OCI-LY1 (cell line): ENCODE results near the gene GOLGB1.

ENCODE experiments used
- H2AFZ ChIP-seq: fragments of 200-600 bp; sonication (generic), shearing (Covaris generic); 2 replicates; pipeline ENCODE4 v1.6.0; 2014; ENCODE audit warnings: antibody characterized with exemption, mild to moderate bottlenecking, low read length
- H3F3A ChIP-seq: fragments of 200-600 bp; sonication (generic), shearing (Covaris generic); 2 replicates; pipeline ENCODE4 v1.6.0; 2014; ENCODE audit warnings: mild to moderate bottlenecking, antibody characterized with exemption, low read length, moderate library complexity; ENCODE audit not compliant: insufficient read depth
- H3K27ac ChIP-seq: fragments of 200-600 bp; sonication (generic); 2 replicates; pipeline ENCODE4 v1.5.1; 2014; ENCODE audit warnings: low read length, mixed run types, mild to moderate bottlenecking, low read depth; ENCODE audit not compliant: poor library complexity, severe bottlenecking
- H3K27me3 ChIP-seq: fragments of 200-600 bp; sonication (generic); 2 replicates; pipeline ENCODE4 v1.6.0; 2014; ENCODE audit warnings: antibody characterized with exemption, mild to moderate bottlenecking, low read length, moderate library complexity; ENCODE audit not compliant: insufficient read depth
- H3K36me3 ChIP-seq: fragments of 200-600 bp; sonication (generic); 2 replicates; pipeline ENCODE4 v1.6.1; 2014; ENCODE audit warnings: mild to moderate bottlenecking, antibody characterized with exemption, low read length, moderate library complexity, mixed read lengths; ENCODE audit not compliant: insufficient read depth
- H3K4me1 ChIP-seq: fragments of 200-600 bp; sonication (generic); 2 replicates; pipeline ENCODE4 v1.5.1; 2014; ENCODE audit warnings: mild to moderate bottlenecking, low read length, moderate library complexity; ENCODE audit not compliant: insufficient read depth, severe bottlenecking
- H3K4me2 ChIP-seq: fragments of 200-600 bp; sonication (generic), shearing (Covaris generic); 2 replicates; pipeline ENCODE4 v1.6.1; 2014; ENCODE audit warnings: low read length
- H3K4me3 ChIP-seq: fragments of 200-600 bp; sonication (generic); 2 replicates; pipeline ENCODE4 v1.5.1; 2014; ENCODE audit warnings: low read length, low read depth, mild to moderate bottlenecking, mixed read lengths; ENCODE audit not compliant: poor library complexity, severe bottlenecking
- H3K79me2 ChIP-seq: fragments of 200-600 bp; shearing (Covaris generic); 2 replicates; pipeline ENCODE4 v1.6.1; 2016; ENCODE audit warnings: mixed run types, low read length, mixed read lengths; ENCODE audit not compliant: insufficient read depth
- H3K9ac ChIP-seq: fragments of 200-600 bp; sonication (generic), shearing (Covaris generic); 2 replicates; pipeline ENCODE4 v1.6.1; 2014; ENCODE audit warnings: mild to moderate bottlenecking, low read length, mixed read lengths
- H3K9me2 ChIP-seq: fragments of 200-600 bp; sonication (generic), shearing (Covaris generic); 2 replicates; pipeline ENCODE4 v1.6.1; 2014; ENCODE audit warnings: low read depth, mild to moderate bottlenecking, low read length, mixed read lengths
- H3K9me3 ChIP-seq: fragments of 200-600 bp; shearing (Covaris generic); 2 replicates; pipeline ENCODE4 v1.6.1; 2014; ENCODE audit warnings: low read length, mixed read lengths
- H4K20me1 ChIP-seq: fragments of 200-600 bp; sonication (generic), shearing (Covaris generic); 2 replicates; pipeline ENCODE4 v1.6.0; 2016; ENCODE audit warnings: mild to moderate bottlenecking, low read length; ENCODE audit not compliant: insufficient read depth
- EZH2 ChIP-seq: fragments of 200-600 bp; sonication (generic), shearing (Covaris generic); IDR thresholded peaks from 2 replicates; pipeline ENCODE4 v1.8.0; 2017; ENCODE audit warnings: borderline replicate concordance, mixed run types, mild to moderate bottlenecking, antibody characterized with exemption, low read length, moderate library complexity, mixed read lengths
- TF ChIP-seq, protein P1 (sequence below): fragments of 200-600 bp; sonication (generic), shearing (Covaris generic); IDR thresholded peaks from 2 replicates; pipeline ENCODE4 v1.5.1; 2017; ENCODE audit warnings: mild to moderate bottlenecking, antibody characterized with exemption, low read length, moderate library complexity, mixed read lengths

Gene GOLGB1

GRCh38 chr3:121663171-121663847 lies 86.2 kb downstream of the GOLGB1 start:
- no peak overlapping the region for H3K27ac ChIP-seq
- no peak overlapping the region for H2AFZ ChIP-seq
- no peaks in the 10 kb centered on the region for H3K9me3 ChIP-seq
- peaks cover 19% of the 10 kb centered on the region for H3K79me2 ChIP-seq
- no peaks in the 10 kb centered on the region for H3F3A ChIP-seq
- no peaks in the 10 kb centered on the region for H4K20me1 ChIP-seq
- H3K4me2 ChIP-seq: no peak overlapping the region
- no peak for TF ChIP-seq EZH2
- TF ChIP-seq, protein P1, sequence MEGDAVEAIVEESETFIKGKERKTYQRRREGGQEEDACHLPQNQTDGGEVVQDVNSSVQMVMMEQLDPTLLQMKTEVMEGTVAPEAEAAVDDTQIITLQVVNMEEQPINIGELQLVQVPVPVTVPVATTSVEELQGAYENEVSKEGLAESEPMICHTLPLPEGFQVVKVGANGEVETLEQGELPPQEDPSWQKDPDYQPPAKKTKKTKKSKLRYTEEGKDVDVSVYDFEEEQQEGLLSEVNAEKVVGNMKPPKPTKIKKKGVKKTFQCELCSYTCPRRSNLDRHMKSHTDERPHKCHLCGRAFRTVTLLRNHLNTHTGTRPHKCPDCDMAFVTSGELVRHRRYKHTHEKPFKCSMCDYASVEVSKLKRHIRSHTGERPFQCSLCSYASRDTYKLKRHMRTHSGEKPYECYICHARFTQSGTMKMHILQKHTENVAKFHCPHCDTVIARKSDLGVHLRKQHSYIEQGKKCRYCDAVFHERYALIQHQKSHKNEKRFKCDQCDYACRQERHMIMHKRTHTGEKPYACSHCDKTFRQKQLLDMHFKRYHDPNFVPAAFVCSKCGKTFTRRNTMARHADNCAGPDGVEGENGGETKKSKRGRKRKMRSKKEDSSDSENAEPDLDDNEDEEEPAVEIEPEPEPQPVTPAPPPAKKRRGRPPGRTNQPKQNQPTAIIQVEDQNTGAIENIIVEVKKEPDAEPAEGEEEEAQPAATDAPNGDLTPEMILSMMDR: no peak
- H3K4me1 ChIP-seq: peaks cover 29% of the 10 kb centered on the region
- H3K36me3 ChIP-seq: peaks cover 38% of the 10 kb centered on the region; the same call in 1 of the 2 replicates
- H3K4me3 ChIP-seq: no peak overlapping the region
- no peaks in the 10 kb centered on the region for H3K27me3 ChIP-seq
- no peaks in the 10 kb centered on the region for H3K9me2 ChIP-seq
- no peak overlapping the region for H3K9ac ChIP-seq

- no peak overlapping the region for H3K4me2 ChIP-seq
- H3F3A ChIP-seq: no peaks in the 10 kb centered on the region
- H3K27ac ChIP-seq: no peak overlapping the region
- no peaks in the 10 kb centered on the region for H4K20me1 ChIP-seq
- no peak overlapping the region for H3K9ac ChIP-seq
- no peaks in the 10 kb centered on the region for H3K9me3 ChIP-seq
- no peak overlapping the region for H2AFZ ChIP-seq
- H3K79me2 ChIP-seq: peaks cover 20% of the 10 kb centered on the region
- H3K36me3 ChIP-seq: peaks cover 40% of the 10 kb centered on the region
- H3K27me3 ChIP-seq: no peaks in the 10 kb centered on the region
- H3K4me3 ChIP-seq: no peak overlapping the region
- H3K9me2 ChIP-seq: no peaks in the 10 kb centered on the region
- TF ChIP-seq EZH2: no peak
- TF ChIP-seq, protein P1: no peak
- H3K4me1 ChIP-seq: peaks cover 30% of the 10 kb centered on the region
These were observed 86.8 kb downstream of the GOLGB1 start for GRCh38 chr3:121662742-121663141.

GRCh38 chr3:121661376-121661775 lies 88.2 kb downstream of the GOLGB1 start:
- Histone ChIP-seq H3K27me3 (no peaks in the 10 kb centered on the region), H3K27ac (peak overlapping the region; percentile 78), H3K9me3 (no peaks in the 10 kb centered on the region), H3K79me2 (peaks cover 20% of the 10 kb centered on the region), H2AFZ (peak overlapping the region; percentile 36; the same call in 1 of the 2 replicates), H3K9me2 (no peaks in the 10 kb centered on the region), H3K4me2 (peak overlapping the region; percentile 96), H3K4me3 (peak overlapping the region; percentile 67), H3K36me3 (peaks cover 40% of the 10 kb centered on the region), H3K9ac (no peak overlapping the region), H4K20me1 (no peaks in the 10 kb centered on the region), H3F3A (no peaks in the 10 kb centered on the region), H3K4me1 (peaks cover 30% of the 10 kb centered on the region)
- no peak for TF ChIP-seq EZH2
- TF ChIP-seq, protein P1: no peak
